Measurements from ENCODE around the gene ENTPD8. TPM values are rescaled to one million over a fixed set of nuclear protein-coding genes. Genes with fewer than 3 reads are reported as not detected.

Gene ENTPD8
- total RNA-seq = not detected

GRCh38 chr9:137441289-137441934 lies at the start of gene ENTPD8:
Gene ENTPD8 (minus strand): TSS chr9:137441357. CDS start chr9:137438285, 3,072 bp downstream.
- no peaks in the 10 kb centered on the region for H3K9me3 ChIP-seq
- no peak for TF ChIP-seq POLR2A (IDR thresholded peaks at IDR 0.05)
- TF ChIP-seq CTCF (IDR thresholded peaks at IDR 0.05) = no peak
- TF ChIP-seq POLR2AphosphoS5 (IDR thresholded peaks at IDR 0.05) = no peak
- no peak for TF ChIP-seq EP300 (IDR thresholded peaks at IDR 0.05)
- H3K4me3 ChIP-seq = peak within 1 kb of the TSS; percentile 51
- H3K36me3 ChIP-seq = no peaks in the 10 kb centered on the region
- H3K27ac ChIP-seq = no peak within 1 kb of the TSS
- 0% methylated on average over 3 of the region's 62 CpGs for WGBS
- H3K4me1 ChIP-seq = peaks cover 35% of the 10 kb centered on the region
- peaks cover 31% of the 10 kb centered on the region for H3K27me3 ChIP-seq
- DNase-seq (ENCODE audit: low spot score in 2 of 2) = peak in 1 of 2 donors; percentile 65

GRCh38 chr9:137490532-137491186 lies 49.5 kb upstream of the ENTPD8 start:
- H3K4me3 ChIP-seq = no peak overlapping the region
- H3K27me3 ChIP-seq = no peaks in the 10 kb centered on the region
- peaks cover 13% of the 10 kb centered on the region for H3K36me3 ChIP-seq
- DNase-seq (ENCODE audit: low spot score in 2 of 2) = no peak
- no peaks in the 10 kb centered on the region for H3K9me3 ChIP-seq
- TF ChIP-seq POLR2AphosphoS5 (IDR thresholded peaks at IDR 0.05) = no peak
- TF ChIP-seq CTCF (IDR thresholded peaks at IDR 0.05) = no peak
- TF ChIP-seq POLR2A (IDR thresholded peaks at IDR 0.05) = no peak
- TF ChIP-seq EP300 (IDR thresholded peaks at IDR 0.05) = no peak
- no peaks in the 10 kb centered on the region for H3K4me1 ChIP-seq
- no peak overlapping the region for H3K27ac ChIP-seq
- 90% methylated on average over 9 of the region's 9 CpGs for WGBS

- Histone ChIP-seq H3K4me1 (no peaks in the 10 kb centered on the region), H3K9me3 (no peaks in the 10 kb centered on the region), H3K27me3 (no peaks in the 10 kb centered on the region), H3K27ac (no peak overlapping the region), H3K4me3 (no peak overlapping the region), H3K36me3 (peaks cover 13% of the 10 kb centered on the region)
- DNase-seq (ENCODE audit: low spot score in 2 of 2) = no peak
- TF ChIP-seq CTCF (IDR thresholded peaks at IDR 0.05) (no peak), EP300 (IDR thresholded peaks at IDR 0.05) (no peak), POLR2AphosphoS5 (IDR thresholded peaks at IDR 0.05) (no peak), POLR2A (IDR thresholded peaks at IDR 0.05) (no peak)
- WGBS = 91% methylated on average over 6 of the region's 6 CpGs
Observed at GRCh38 chr9:137488906-137489305, 47.7 kb upstream of the ENTPD8 start.

- H3K36me3 ChIP-seq = peaks cover 13% of the 10 kb centered on the region
- no peak overlapping the region for H3K27ac ChIP-seq
- H3K27me3 ChIP-seq = no peaks in the 10 kb centered on the region
- TF ChIP-seq POLR2A (IDR thresholded peaks at IDR 0.05) = no peak
- TF ChIP-seq CTCF (IDR thresholded peaks at IDR 0.05) = no peak
- no peak for TF ChIP-seq POLR2AphosphoS5 (IDR thresholded peaks at IDR 0.05)
- TF ChIP-seq EP300 (IDR thresholded peaks at IDR 0.05) = no peak
- no peaks in the 10 kb centered on the region for H3K4me1 ChIP-seq
- H3K4me3 ChIP-seq = no peak overlapping the region
- H3K9me3 ChIP-seq = no peaks in the 10 kb centered on the region
- 94% methylated on average over 5 of the region's 6 CpGs for WGBS
- DNase-seq (ENCODE audit: low spot score in 2 of 2) = no peak
Observed at GRCh38 chr9:137488327-137488653, 47.1 kb upstream of the ENTPD8 start.

- H3K4me3 ChIP-seq = no peak overlapping the region
- H3K4me1 ChIP-seq = no peaks in the 10 kb centered on the region
- TF ChIP-seq EP300 (IDR thresholded peaks at IDR 0.05) = no peak
- TF ChIP-seq POLR2AphosphoS5 (IDR thresholded peaks at IDR 0.05) = no peak
- no peak for TF ChIP-seq CTCF (IDR thresholded peaks at IDR 0.05)
- TF ChIP-seq POLR2A (IDR thresholded peaks at IDR 0.05) = no peak
- peaks cover 13% of the 10 kb centered on the region for H3K36me3 ChIP-seq
- H3K27ac ChIP-seq = no peak overlapping the region
- H3K27me3 ChIP-seq = no peaks in the 10 kb centered on the region
- no peak for DNase-seq (ENCODE audit: low spot score in 2 of 2)
- H3K9me3 ChIP-seq = no peaks in the 10 kb centered on the region
- WGBS = 89% methylated on average over 41 of the region's 41 CpGs
Observed at GRCh38 chr9:137487454-137488326, 46.5 kb upstream of the ENTPD8 start.
